ENCODE measurements around the gene CTH.
"Not testable (repeated sequence)": the region's sequence is repeated elsewhere in the genome, so short reads cannot be mapped to it uniquely, and the experiment has no call there.

CTH gene

GRCh38 chr1:70410604-70411359, at the start of gene CTH:
TSS of gene CTH (plus strand) at chr1:70411268. CDS start at chr1:70411416, 148 bp downstream.
- DNase-seq: peak; percentile 89

- no peak for DNase-seq
Measured at GRCh38 chr1:70361727-70362398, 49.2 kb upstream of the CTH start.

- no peak for DNase-seq
Measured at GRCh38 chr1:70364439-70364838, 46.6 kb upstream of the CTH start.

DNA sequence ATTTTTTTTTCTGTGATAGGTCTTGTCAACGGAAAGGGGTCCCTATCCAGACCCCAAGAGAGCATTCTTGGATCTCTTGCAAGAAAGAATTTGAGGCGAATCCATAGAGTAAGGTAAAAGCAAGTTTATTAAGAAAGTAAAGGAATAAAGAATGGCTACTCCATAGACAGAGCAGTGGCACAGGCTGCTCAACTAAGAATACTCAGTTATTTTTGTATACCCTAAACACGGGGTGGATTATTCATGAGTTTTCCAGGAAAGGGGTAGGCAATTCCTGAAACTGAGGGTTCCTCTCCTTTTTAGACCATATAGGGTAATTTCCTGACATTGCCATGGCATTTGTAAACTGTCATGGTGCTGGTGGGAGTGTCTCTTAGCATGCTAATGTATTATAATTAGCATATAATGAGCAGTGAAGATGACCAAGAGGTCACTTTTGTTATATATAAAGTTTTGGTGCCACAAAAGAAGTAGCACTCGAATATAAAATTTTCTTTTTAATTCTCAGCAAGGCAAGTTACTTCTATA, 44.6 kb upstream of the CTH start:
- not testable (repeated sequence) for DNase-seq

DNA sequence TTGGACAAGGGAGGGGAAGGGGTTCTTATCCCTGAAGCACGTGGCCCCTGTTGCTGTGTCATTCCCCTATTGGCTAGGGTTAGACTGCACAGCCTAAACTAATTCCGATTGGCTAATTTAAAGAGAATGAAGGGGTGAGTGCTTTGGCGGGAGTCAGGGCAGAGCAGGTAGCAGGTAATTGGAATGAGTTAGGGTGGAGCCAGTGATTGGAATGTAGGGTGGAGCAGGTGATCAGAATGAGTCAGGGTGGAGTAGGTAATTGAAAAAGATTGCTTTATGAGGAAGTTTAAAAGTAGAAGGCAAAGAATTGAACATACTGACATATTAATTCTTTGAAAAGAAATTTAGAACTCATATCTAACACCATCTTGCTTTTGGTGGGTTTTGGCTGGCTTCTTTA, 44.1 kb upstream of the CTH start:
- DNase-seq: not testable (repeated sequence)

DNA sequence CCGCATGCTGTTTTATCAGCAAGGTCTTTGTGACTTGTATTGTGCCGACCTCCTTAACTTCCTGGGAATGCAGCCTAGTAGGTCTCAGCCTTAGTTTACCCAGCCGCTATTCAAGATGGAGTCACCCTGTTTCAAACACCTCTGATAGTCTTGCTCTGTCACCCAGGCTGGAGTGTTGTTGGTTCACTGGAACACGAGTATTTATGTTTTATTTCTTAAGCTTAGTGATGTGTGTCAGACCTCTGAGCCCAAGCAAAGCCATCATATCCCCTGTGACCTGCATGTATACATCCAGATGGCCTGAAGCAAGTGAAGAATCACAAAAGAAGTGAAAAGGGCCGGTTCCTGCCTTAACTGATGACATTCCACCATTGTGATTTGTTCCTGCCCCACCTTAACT, 43.7 kb upstream of the CTH start:
- not testable (repeated sequence) for DNase-seq

DNA sequence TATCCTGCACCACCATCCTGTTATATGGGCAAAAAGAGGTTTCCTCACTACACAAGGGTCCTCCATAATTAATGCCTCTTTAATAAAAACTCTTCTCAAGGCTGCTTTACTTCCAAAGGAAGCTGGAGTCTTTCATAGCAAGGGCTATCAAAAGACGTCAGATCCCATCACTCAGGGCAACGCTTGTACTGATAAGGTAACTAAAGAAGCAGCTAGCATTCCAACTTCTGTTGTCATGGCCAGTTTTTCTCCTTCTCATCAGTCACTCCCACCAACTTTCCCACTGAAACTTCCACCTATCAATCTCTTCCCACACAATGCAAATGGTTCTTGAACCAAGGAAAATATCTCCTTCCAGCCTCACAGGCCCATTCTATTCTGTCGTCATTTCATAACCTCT, 39.5 kb upstream of the CTH start:
- DNase-seq: not testable (repeated sequence)

DNA sequence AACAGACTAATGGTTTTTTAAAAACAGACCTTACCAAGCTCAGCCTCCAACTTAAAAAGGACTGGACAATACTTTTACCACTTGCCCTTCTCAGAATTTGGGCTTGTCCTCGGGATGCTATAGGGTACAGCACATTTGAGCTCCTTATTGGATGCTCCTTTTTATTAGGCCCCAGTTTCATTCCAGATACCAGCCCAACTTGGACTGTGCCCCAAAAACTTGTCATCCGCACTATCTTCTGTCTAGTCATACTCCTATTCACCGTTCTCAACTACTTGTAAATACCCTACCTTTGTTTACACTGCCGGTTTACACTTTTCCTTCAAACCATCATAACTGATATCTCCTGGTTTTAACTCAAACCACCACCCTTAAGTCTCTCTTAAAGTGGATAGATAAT, 38.6 kb upstream of the CTH start:
- no peak for DNase-seq

GRCh38 chr1:70373580-70373979, 37.5 kb upstream of the CTH start:
- not testable (repeated sequence) for DNase-seq

- no peak for DNase-seq
Measured at GRCh38 chr1:70376196-70376595, 34.9 kb upstream of the CTH start.

- DNase-seq: no peak
Measured at GRCh38 chr1:70382682-70383081, 28.4 kb upstream of the CTH start.

GRCh38 chr1:70383483-70383882, 27.6 kb upstream of the CTH start:
- no peak for DNase-seq

DNA sequence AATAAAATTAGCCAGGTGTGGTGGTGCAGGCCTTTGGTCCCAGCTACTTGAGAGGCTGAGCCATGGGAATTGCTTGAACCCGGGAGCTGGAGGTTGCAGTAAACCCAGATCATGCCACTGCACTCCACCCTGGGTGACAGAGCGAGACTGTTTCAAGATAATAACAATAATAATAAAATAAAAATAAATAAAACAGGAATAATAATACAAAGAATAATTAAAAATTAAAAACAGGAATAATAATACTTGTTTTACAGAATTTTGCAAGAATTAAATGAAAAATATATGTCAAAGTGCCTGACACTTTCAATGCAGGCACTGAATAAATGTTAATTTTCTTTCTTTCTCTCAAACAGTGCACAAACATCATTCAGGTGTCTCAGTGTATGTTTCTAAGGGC, 26.5 kb upstream of the CTH start:
- no peak for DNase-seq

- no peak for DNase-seq
Measured at GRCh38 chr1:70385477-70385876, 25.6 kb upstream of the CTH start.

DNA sequence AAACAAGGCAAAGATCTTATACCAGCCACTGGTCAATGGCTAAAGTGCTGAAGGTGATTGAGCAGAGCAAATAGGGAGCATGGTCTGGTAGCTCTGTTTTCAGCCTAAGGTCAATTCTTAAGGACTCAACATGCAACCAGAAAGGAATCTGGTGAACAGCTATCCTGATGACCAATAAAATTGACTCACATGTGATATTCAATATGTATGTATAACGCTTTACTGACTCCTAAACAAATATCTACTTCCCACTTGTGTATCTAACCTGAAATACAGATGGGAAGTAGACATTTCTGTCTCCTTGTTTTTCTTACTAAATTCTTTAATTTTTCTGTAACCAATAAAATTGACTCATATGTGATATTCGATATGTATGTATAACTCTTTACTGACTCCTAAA, 24.9 kb upstream of the CTH start:
- no peak for DNase-seq

GRCh38 chr1:70387507-70387906, 23.6 kb upstream of the CTH start:
- no peak for DNase-seq

- no peak for DNase-seq
Measured at GRCh38 chr1:70392626-70393025, 18.4 kb upstream of the CTH start.

- no peak for DNase-seq
Measured at GRCh38 chr1:70396607-70397006, 14.5 kb upstream of the CTH start.

- no peak for DNase-seq
Measured at GRCh38 chr1:70397013-70397412, 14.1 kb upstream of the CTH start.

- no peak for DNase-seq
Measured at GRCh38 chr1:70400335-70400734, 10.7 kb upstream of the CTH start.

- no peak for DNase-seq
Measured at GRCh38 chr1:70401974-70402373, 9.1 kb upstream of the CTH start.

DNA sequence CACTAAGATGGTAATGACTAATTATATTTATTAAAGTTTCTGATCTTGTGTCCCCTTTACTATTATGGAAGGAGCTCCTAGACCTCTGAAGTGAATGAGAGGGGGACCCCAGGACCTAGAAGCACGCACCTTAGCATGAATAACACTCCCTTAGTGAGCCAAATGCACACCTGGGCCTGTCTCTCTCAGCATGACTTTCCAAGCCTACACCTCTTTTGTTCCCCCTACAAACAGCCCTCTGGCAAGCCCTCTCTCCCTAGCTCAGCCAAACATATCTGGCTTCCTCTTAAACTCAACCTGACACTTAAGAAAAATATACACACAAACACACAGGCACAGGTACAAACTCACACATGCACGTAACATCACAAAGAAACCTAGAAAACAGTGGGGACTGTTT, 7.3 kb upstream of the CTH start:
- no peak for DNase-seq

GRCh38 chr1:70405780-70406416, 5.2 kb upstream of the CTH start:
- DNase-seq: no peak

DNA sequence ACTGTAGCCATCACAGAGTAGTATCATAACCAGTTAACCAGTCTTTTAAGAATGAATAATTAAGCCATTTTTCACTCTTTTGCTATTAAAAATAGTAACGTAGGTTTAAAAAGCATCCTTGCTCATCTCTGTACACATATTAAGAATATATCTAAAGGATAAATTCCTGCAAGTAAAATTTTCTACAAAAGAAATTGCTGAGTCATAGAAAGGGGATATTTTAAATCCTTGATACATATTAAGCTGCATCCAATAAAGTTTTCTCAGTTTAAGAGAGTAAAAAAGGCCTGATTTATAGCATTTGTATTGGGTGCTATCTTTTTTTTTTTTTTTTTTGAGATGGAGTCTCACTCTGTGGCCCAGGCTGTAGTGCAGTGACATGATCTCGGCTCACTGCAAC, 1.9 kb upstream of the CTH start:
- no peak for DNase-seq
